Spleen (tissue), 11 donors: Measurements from ENCODE around the gene SLC9A8. TPM values are rescaled to one million over a fixed set of nuclear protein-coding genes. Genes with fewer than 3 reads are reported as not detected.

ENCODE experiments used
- DNase-seq: peaks from one replicate; pipeline ENCODE4 v3.0.0-alpha.2; 2020
- H3K27ac ChIP-seq, 8 donors: fragments of 200-600 bp; sonication (generic) in 7 of 8; 1 replicate in 4 of 8; 2 replicates in 4 of 8; pipeline versions ENCODE4 v1.5.0 to v1.8.0; 2016 to 2021; ENCODE audit warnings: inconsistent platforms in 4 of 8, mild to moderate bottlenecking in 4 of 8, moderate library complexity in 1 of 8
- H3K27me3 ChIP-seq, 7 donors: fragments of 200-600 bp; sonication (generic) in 6 of 7; replicated peaks in 1 of 7; 1 replicate in 4 of 7; 2 replicates in 3 of 7; pipeline versions ENCODE4 v1.5.0 to v1.8.0; 2016 to 2021; ENCODE audit warnings: inconsistent platforms in 3 of 7, mild to moderate bottlenecking in 1 of 7
- H3K36me3 ChIP-seq, 6 donors: fragments of 200-600 bp; sonication (generic) in 5 of 6; 1 replicate in 4 of 6; 2 replicates in 2 of 6; pipeline versions ENCODE4 v1.5.0 to v1.8.0; 2016 to 2021; ENCODE audit warnings: inconsistent platforms in 2 of 6
- H3K4me1 ChIP-seq, 6 donors: fragments of 200-600 bp; sonication (generic) in 5 of 6; 1 replicate in 3 of 6; 2 replicates in 3 of 6; pipeline versions ENCODE4 v1.5.0 to v1.8.0; 2016 to 2021; ENCODE audit warnings: inconsistent platforms in 3 of 6
- H3K4me3 ChIP-seq, 8 donors: fragments of 200-600 bp; sonication (generic) in 7 of 8; 1 replicate in 4 of 8; 2 replicates in 4 of 8; pipeline versions ENCODE4 v1.5.0 to v1.8.0; 2016 to 2021; ENCODE audit warnings: inconsistent platforms in 4 of 8, mild to moderate bottlenecking in 4 of 8, moderate library complexity in 2 of 8
- H3K9me3 ChIP-seq, 8 donors: fragments of 200-600 bp; sonication (generic) in 7 of 8; 1 replicate in 4 of 8; 2 replicates in 4 of 8; pipeline versions ENCODE4 v1.5.0 to v1.8.0; 2016 to 2021; ENCODE audit warnings: inconsistent platforms in 4 of 8
- CTCF ChIP-seq, 11 experiments: fragments of 200-600 bp in 7 of 11; fragments of 450-650 bp in 4 of 11; sonication (generic) in 4 of 11; IDR thresholded peaks in 8 of 11; conservative IDR thresholded peaks in 3 of 11; 1 replicate in 7 of 11; 2 replicates in 4 of 11; pipeline versions ENCODE4 v1.4.0 to v1.8.0; 2016 to 2021; ENCODE audit warnings: antibody characterized with exemption in 11 of 11, inconsistent platforms in 4 of 11, mild to moderate bottlenecking in 1 of 11
- POLR2A ChIP-seq, 3 donors: fragments of 450-650 bp; IDR thresholded peaks; one replicate each; pipeline ENCODE4 v1.5.1; 2017; ENCODE audit warnings: antibody characterized with exemption in 3 of 3, mild to moderate bottlenecking in 1 of 3
- POLR2AphosphoS5 ChIP-seq, 3 donors: sonication (generic); formaldehyde crosslinking; IDR thresholded peaks; one replicate each; pipeline ENCODE4 v1.5.1; 2017; ENCODE audit warnings: antibody characterized with exemption in 3 of 3
- WGBS, 5 donors: extraction: QIAGEN DNeasy Blood & Tissue Kit in 3 of 5; methylation state at CpG; one replicate each; pipeline versions ENCODE4 v1.1.5 to v1.1.7; 2013 to 2018; 5-methylcytosine and 5-hydroxymethylcytosine counted together
- intact Hi-C: fragments of 100-400 bp; cut with DNase I; formaldehyde crosslinking; loops from one replicate; pipeline ENCODE4 v1.15.0; 2023; ENCODE audit warnings: low total_unique reads
- polyA plus RNA-seq, 3 donors: library from polyadenylated mRNA; stranded (reverse); fragments of 200-250 nt; gene quantifications; one replicate each; pipeline ENCODE4 v1.2.1, GENCODE V29; 2013
- total RNA-seq, 7 donors: library from RNA; depleted of rRNA in 3 of 7; stranded (reverse); fragments of >200 nt in 3 of 7; fragmentation: NEBNext Ultra II Directional in 4 of 7; extraction: Animal tissue kit (Norgen Biotek cat#: 25700) in 4 of 7; gene quantifications; one replicate each; pipeline versions ENCODE4 v1.1.0 to v1.2.1, GENCODE V29; 2016 to 2021
- donor health status: healthy with polysubstance abuse.
- donor health status: DM: no; HTN: no; CAD: no; lungs with moderate emphysema.
- donor health status: DM: no; HTN: no; CAD: no.
- donor health status: Bipolar disorder and iron deficiency.
- donor health status: healthy.
- donor health status: DM: no; HTN: no; CAD: no.
- donor health status: DM: yes; HTN: yes; CAD: no.

Gene SLC9A8
- total and polyA plus RNA-seq, 10 donors, result 4.6 to 35.3 (median 22.3) TPM

GRCh38 chr20:49853640-49854039, 41.0 kb downstream of the SLC9A8 start:
- peaks cover 0 to 21% (median 8%) of the 10 kb centered on the region in 6 donors for H3K4me1 ChIP-seq
- DNase-seq, result no peak
- H3K27me3 ChIP-seq, result no peaks in the 10 kb centered on the region
- H3K36me3 ChIP-seq, result peaks cover 0 to 100% (median 64%) of the 10 kb centered on the region in 6 donors
- no peak overlapping the region for H3K27ac ChIP-seq
- intact Hi-C loops, result no loop called here
- WGBS, 5 donors, result 78 to 92% (median 85%) methylated on average over 4 to 5 of the region's 5 CpGs
- no peaks in the 10 kb centered on the region for H3K9me3 ChIP-seq
- TF ChIP-seq CTCF (IDR thresholded peaks at IDR 0.05 in 8 of 11, conservative IDR thresholded peaks at IDR 0.05 in 3 of 11) (no peak), POLR2A (IDR thresholded peaks at IDR 0.05) (no peak), POLR2AphosphoS5 (IDR thresholded peaks at IDR 0.05) (no peak)
- H3K4me3 ChIP-seq, result no peak overlapping the region

DNA sequence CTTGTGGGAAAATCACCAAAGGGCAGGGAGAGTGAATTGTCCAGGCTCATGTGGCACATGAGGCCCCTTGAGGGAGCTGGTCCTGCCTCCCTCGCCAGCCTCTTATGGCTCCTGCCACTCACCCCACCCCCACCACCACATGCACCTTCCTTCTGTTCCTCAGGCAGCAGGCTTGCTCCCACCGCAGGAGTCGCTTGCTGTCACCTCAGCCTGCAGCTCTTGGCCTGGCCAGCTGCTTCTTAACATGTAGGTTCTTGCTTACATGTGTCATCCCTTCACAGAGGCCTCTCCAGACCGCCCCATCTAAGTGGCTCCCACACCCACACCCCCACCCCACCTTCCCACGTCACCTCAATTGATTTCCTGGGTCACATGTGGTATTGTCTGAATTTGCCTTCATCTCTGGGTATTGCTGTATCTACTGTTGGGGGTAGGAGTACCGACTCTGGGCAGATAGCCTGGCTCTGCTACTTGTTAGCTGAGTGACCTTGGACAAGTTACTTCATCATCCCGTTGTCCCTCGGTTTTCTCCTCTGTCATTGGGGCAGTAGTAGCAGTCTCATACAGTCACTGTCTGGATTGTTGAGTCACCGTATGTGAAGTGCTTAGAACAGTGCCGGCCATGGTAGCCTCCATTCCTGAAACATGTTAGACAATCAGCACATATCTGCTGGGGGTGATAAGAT, 41.7 kb downstream of the SLC9A8 start:
- Histone ChIP-seq H3K36me3 (peaks cover 0 to 100% (median 64%) of the 10 kb centered on the region in 6 donors), H3K4me3 (no peak overlapping the region), H3K27ac (no peak overlapping the region), H3K27me3 (no peaks in the 10 kb centered on the region), H3K9me3 (no peaks in the 10 kb centered on the region), H3K4me1 (peaks cover 0 to 21% (median 8%) of the 10 kb centered on the region in 6 donors)
- peak in 1 of 3 donors; percentile 35 for TF ChIP-seq POLR2AphosphoS5 (IDR thresholded peaks at IDR 0.05)
- TF ChIP-seq POLR2A (IDR thresholded peaks at IDR 0.05), result no peak
- WGBS, 5 donors, result 91 to 95% (median 93%) methylated on average over 10 of the region's 10 CpGs
- intact Hi-C loops, result no loop called here
- no peak for DNase-seq

DNA sequence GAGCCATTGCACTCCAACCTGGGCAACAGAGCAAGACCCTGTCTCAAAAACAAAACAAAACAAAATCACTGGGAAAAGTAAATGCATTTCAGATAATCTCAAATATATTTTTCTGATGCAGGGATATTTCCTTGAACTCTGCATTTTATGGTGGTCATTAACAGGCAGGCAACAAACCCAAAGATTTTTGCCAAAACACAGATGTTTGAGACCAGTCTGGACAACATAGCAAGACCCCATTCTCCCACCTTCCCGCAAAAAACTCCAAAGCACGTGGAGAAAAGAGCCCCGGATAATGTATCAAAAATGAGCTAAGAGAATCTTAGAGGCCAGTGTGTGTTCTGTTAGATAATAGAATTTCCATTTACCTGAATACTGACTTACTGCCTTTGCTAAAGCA, 44.3 kb downstream of the SLC9A8 start:
- no peaks in the 10 kb centered on the region for H3K9me3 ChIP-seq
- intact Hi-C loops, result no loop called here
- H3K27ac ChIP-seq, result no peak overlapping the region
- H3K4me3 ChIP-seq, result no peak overlapping the region
- no peak for DNase-seq
- no peaks in the 10 kb centered on the region for H3K27me3 ChIP-seq
- H3K4me1 ChIP-seq, result peaks cover 0 to under 1% (median 0%) of the 10 kb centered on the region in 6 donors
- no peak for TF ChIP-seq POLR2A (IDR thresholded peaks at IDR 0.05)
- WGBS, 5 donors, result 68 to 100% (median 98%) methylated on average over 3 of the region's 3 CpGs
- H3K36me3 ChIP-seq, result peaks cover 0 to 100% (median 70%) of the 10 kb centered on the region in 6 donors

DNA sequence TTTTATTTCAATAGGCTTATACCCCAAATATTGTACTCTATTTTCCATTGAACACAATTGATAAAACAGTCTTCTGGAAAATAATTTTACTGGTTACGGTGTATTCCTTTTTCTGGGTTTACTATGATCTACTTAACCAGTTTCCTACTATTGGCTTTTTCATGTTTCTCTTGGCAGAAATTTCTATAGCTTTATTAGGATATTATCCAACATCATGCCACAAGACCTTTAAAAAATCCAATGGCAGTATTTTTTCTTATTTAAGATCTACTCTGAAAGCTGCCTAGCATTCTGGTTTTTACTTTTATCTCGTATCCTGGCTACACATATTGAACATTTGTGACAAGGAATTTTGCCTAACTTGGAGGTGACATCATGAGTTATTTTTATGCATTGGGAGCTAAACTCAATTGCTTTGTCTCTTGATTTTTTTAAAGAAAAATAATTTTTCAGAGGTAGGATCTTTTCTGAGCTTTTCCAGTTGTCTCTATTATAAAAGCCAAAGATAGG, 45.5 kb downstream of the SLC9A8 start:
- H3K36me3 ChIP-seq, result peaks cover 0 to 100% (median 67%) of the 10 kb centered on the region in 6 donors

GRCh38 chr20:49859011-49859410, 46.4 kb downstream of the SLC9A8 start:
- WGBS, 5 donors, result 84 to 95% (median 89%) methylated on average over 6 of the region's 6 CpGs
- no peak overlapping the region for H3K4me3 ChIP-seq
- no peak for DNase-seq
- peaks cover 0 to 100% (median 63%) of the 10 kb centered on the region in 6 donors for H3K36me3 ChIP-seq
- no peak overlapping the region for H3K27ac ChIP-seq
- TF ChIP-seq CTCF (IDR thresholded peaks at IDR 0.05 in 8 of 11, conservative IDR thresholded peaks at IDR 0.05 in 3 of 11) (no peak), POLR2AphosphoS5 (IDR thresholded peaks at IDR 0.05) (no peak), POLR2A (IDR thresholded peaks at IDR 0.05) (no peak)
- H3K4me1 ChIP-seq, result peaks cover 0 to 8% (median 0%) of the 10 kb centered on the region in 6 donors
- no peaks in the 10 kb centered on the region for H3K27me3 ChIP-seq
- H3K9me3 ChIP-seq, result no peaks in the 10 kb centered on the region
- intact Hi-C loops, result no loop called here

More for the DNA sequence above, 45.5 kb downstream of the SLC9A8 start:
- Histone ChIP-seq H3K27ac (no peak overlapping the region), H3K9me3 (no peaks in the 10 kb centered on the region), H3K27me3 (no peaks in the 10 kb centered on the region), H3K4me3 (no peak overlapping the region), H3K4me1 (peaks cover 0 to 3% (median 0%) of the 10 kb centered on the region in 6 donors)
- no peak for TF ChIP-seq POLR2A (IDR thresholded peaks at IDR 0.05)
- no peak for DNase-seq
- intact Hi-C loops, result no loop called here
- 91 to 98% (median 96%) methylated on average over 2 of the region's 2 CpGs for WGBS, 5 donors
